Skeletal muscle cell (primary cell): ENCODE data around the gene RFT1.
"Not testable (repeated sequence)": the region's sequence is repeated elsewhere in the genome, so short reads cannot be mapped to it uniquely, and the experiment has no call there.

ENCODE experiments used
- DNase-seq: peaks from one replicate; pipeline ENCODE4 v3.0.0-alpha.2; 2010; ENCODE audit warnings: low read depth
- H3K4me3 ChIP-seq: 2 replicates; pipeline ENCODE4 v1.5.1; 2011; ENCODE audit warnings: low read depth, mild to moderate bottlenecking, control low read depth, low read length, moderate library complexity

RFT1 gene

DNA sequence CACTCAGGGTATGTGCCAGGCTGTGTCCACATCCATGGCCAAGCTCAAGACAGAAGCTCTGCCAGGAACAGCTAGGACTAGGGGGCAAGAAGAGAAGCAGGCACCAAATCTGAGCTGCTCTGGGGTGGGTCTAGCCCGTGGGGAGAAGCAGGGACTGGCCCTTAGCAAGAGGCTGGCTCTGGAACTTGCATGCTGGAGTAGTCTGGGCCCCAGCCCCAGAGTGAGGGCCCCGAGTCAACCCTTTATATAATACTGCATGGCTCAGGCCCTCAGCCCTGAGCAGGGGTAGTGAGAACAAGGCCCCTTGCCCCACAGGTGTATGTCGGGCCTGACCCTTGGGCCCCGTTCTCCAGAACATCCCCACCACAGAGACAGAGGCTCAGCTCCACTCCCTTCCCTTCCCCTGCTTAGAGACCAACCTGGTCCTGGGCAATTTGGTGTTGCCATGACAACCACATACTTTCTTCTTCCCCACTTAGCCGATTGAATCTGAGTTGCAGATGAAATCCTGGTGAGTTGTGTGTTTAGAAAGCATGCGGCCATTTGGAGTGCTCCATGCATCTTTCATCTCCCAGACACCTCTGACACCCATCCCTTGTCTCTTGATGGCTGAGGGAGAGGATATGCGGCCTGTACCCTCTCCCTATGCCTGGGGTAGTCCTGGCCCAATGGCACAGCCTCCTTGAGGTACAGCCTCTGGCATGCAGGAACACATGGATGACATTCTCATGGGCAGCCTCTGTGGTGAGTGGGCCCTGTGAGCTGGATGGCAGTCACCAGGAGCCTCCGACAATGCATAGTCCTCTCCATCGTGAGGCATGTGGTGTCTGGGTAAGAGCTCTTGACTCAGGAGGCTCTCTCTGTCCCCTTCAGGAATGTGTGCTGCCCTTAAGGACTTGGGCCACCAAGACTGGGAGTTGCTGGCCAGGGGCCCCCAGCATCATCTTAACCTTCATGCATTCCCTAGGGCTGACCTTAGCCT lies 55.2 kb downstream of the RFT1 start:
- no peak overlapping the region for H3K4me3 ChIP-seq
- no peak for DNase-seq

DNA sequence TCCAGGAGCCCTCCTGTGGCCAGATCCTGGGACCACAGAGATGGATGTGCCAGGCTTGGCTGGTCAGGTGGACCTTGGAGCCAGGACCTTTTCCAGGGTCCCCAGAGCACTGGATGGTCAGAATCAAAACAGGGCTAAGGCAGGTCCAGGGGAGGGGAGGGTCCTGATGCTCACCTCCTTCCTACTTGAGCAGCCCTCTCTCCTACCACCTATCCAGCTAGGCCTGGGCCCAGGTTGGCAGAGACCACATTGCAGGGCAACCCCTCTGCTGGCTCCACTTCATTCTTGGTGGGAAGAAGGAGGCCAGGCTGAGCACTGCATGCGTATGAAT lies 55.9 kb downstream of the RFT1 start:
- H3K4me3 ChIP-seq, result no peak overlapping the region
- DNase-seq, result no peak

DNA sequence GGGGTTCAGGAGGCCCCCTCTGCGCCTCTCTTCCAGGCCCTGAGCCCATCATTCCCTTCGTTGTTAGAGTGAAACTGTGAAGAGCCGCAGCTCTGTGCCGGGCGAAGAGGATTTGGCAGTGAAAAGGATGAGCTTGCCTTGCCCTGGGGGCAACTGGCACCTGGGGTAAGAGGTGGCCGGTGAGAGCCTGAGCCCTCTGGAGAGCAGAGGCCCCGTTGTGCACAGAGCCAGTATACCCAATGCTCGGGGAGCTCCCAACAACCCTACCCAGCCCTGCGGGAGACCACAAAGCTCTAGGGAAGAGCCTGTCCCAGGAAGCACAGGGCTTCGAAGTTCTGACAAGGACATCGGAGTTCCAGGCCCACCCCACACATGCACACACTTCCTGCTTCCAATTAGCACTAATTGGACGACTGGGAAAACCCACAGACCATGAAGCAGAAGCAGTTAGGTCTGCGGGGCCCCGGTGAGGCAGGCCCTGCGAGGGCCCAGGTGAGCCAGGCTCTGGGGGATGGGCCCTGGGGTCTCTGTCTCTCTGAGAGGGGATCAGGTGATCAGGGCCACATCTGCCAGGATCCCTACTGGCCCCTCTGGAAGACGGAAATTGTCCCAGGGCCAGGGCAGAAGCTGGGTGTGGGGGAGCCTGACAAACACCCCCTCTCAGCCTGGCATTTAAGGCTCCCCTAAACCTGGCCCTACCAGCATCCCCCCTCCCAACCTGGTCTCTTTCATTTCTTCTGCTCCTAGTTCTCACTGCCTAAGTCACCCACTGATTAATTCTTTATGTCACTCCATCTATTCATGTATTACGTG lies 56.5 kb downstream of the RFT1 start:
- H3K4me3 ChIP-seq, result no peak overlapping the region
- DNase-seq, result no peak

GRCh38 chr3:53072653-53073552 lies 57.3 kb downstream of the RFT1 start:
- peak; percentile 26 for DNase-seq
- peak overlapping the region; percentile 40 for H3K4me3 ChIP-seq

- no peak for DNase-seq
- H3K4me3 ChIP-seq, result no peak overlapping the region
These were observed 58.3 kb downstream of the RFT1 start for GRCh38 chr3:53071882-53072431.

DNA sequence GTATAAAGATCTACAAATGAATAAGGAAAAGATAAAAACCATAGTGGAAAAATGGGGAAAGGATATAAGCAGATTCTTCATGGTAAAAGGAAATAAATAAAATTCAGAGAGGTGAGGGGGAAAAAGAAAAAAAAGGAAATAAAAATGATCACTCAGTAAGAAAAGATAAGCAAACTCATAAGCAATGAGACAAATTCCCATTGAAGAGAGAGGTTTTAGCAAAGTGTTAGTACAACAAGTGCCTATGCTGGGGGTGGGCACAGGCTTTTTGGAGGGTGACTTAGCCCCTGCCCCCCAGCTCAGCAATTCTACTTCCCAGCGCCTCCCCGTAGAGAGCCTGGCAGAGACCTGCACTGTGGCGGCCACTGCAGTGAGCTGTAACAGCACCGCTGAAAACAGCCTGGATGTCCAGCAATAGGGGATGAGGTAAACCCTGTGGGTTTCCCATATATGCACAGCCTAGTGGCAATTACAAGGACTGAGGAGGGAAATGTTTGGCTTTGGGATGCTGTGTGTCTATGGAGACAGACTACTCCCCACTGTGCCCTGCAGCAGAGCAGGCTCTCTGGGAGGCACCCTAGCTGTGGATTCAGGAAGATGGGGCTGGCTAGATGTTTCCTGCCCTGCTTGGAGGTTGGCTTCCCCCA lies 60.7 kb downstream of the RFT1 start:
- no peak overlapping the region for H3K4me3 ChIP-seq

GRCh38 chr3:53068176-53068575 lies 62.1 kb downstream of the RFT1 start:
- no peak overlapping the region for H3K4me3 ChIP-seq
- no peak for DNase-seq

More for the DNA sequence above, 60.7 kb downstream of the RFT1 start:
- DNase-seq, result no peak

- no peak overlapping the region for H3K4me3 ChIP-seq
- no peak for DNase-seq
These were observed 62.7 kb downstream of the RFT1 start for GRCh38 chr3:53067567-53067966.

- DNase-seq, result no peak
- no peak overlapping the region for H3K4me3 ChIP-seq
These were observed 64.3 kb downstream of the RFT1 start for GRCh38 chr3:53065841-53066480.

- DNase-seq, result no peak
These were observed 67.3 kb downstream of the RFT1 start for GRCh38 chr3:53062905-53063304.

GRCh38 chr3:53056442-53056841 lies 73.8 kb downstream of the RFT1 start:
- no peak overlapping the region for H3K4me3 ChIP-seq
- DNase-seq, result no peak

More at GRCh38 chr3:53062905-53063304, 67.3 kb downstream of the RFT1 start:
- no peak overlapping the region for H3K4me3 ChIP-seq

DNA sequence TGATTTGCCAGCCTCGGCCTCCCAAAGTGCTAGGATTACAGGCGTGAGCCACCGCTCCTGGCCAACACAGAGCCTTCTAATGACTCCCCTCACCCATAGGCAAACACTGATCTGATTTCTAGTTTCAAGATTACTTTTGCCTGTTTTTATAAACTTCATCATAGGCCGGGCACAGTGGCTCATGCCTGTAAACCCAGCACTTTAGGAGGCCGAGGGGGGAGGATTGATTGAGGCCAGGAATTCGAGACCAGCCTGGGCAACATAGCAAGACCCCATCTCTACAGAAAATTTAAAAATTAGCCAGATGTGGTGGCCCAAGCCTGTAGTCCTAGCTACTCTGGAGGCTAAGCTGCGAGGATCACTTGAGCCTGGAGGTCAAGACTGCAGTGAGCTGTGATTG lies 76.0 kb downstream of the RFT1 start:
- H3K4me3 ChIP-seq, DNase-seq: not testable (repeated sequence)

- no peak overlapping the region for H3K4me3 ChIP-seq
- no peak for DNase-seq
These were observed 78.3 kb downstream of the RFT1 start for GRCh38 chr3:53051929-53052328.

DNA sequence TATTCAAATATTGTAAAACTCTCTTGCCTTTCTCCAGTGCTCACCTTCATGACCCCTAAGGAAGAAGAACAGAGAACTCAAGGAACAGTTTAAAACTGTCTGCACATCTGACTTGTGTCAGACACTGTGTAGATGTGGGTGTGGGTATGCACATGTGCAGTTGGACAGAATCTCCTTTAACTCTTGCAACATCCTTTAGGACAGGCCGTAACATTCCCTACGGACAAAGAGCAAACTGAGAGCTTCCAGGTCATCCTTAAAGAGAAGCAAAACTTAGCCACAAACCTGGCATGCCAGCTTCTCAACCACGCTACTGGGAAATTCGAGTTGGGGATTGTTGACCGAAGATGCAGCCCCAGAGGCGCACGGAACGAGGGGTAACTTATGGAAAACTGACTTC lies 80.2 kb downstream of the RFT1 start:
- DNase-seq, result no peak
- no peak overlapping the region for H3K4me3 ChIP-seq

- DNase-seq, result no peak
- peak overlapping the region; percentile 73 for H3K4me3 ChIP-seq
These were observed 83.8 kb downstream of the RFT1 start for GRCh38 chr3:53046171-53047170.

DNA sequence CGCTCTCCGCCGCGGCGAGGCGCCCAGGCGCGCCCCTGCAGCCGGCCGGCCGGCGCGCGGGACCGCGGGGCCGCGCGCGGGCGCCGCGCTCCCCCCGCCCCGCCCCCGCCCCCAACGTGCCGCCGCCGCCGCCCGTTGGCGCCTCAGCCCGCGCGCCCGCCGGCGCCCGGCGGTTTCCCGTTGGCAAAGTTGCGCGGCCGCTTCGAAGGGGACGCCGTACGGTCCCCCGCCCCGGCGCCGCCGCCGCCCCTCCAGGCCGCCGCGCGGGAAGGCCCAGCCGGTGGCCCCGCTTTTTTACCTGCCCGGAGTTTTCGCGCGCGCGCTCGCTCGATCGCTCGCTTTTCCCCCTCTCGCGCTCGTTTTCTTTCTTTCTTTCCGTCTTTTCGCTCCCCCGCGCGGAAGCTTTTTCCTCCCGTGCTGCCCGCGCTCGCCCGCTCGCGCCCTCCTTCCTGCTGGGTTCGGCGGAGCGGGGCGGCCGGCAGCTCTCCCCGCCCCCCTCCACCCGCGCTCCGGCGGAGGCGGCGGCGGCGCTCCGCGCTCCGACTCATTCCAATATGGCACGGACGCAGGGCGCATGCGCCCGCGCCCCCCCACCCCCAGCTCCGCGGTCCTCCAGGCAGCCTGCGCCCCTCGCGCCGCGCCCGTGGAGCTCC lies 84.6 kb downstream of the RFT1 start, which contains the start of gene SFMBT1:
Gene SFMBT1, minus strand, starts transcription at position 556 of the 653 bp plus-strand sequence. CDS start 76,945 bp downstream, outside the sequence.
- DNase-seq, result no peak
- H3K4me3 ChIP-seq, result peak within 1 kb of the TSS; percentile 73
